H1 (cell line): ENCODE measurements around the gene CENPP. TPM values are rescaled to one million over a fixed set of nuclear protein-coding genes. Genes with fewer than 3 reads are reported as not detected.

Experiments
- FOSL1 ChIP-seq: IDR thresholded peaks from 2 replicates; pipeline ENCODE4 v1.6.1; 2011; ENCODE audit warnings: mild to moderate bottlenecking, low read depth, low read length, moderate library complexity; ENCODE audit not compliant: insufficient read depth
- RBBP5 ChIP-seq: IDR thresholded peaks from 2 replicates; pipeline ENCODE4 v1.7.1; 2012; ENCODE audit warnings: low read depth, mild to moderate bottlenecking, inconsistent platforms, low read length, moderate library complexity, borderline replicate concordance
- RFX5 ChIP-seq: IDR thresholded peaks from 2 replicates; pipeline ENCODE4 v1.6.1; 2011; ENCODE audit warnings: low read depth, low read length, improper control_type of control experiment, borderline replicate concordance
- SP1 ChIP-seq: IDR thresholded peaks from 2 replicates; pipeline ENCODE4 v1.6.1; 2011; ENCODE audit warnings: low read depth, low read length
- polyA plus RNA-seq, 7 experiments: library from polyadenylated mRNA; depleted of rRNA in 3 of 7; stranded (reverse) in 5 of 7; unstranded in 2 of 7; fragments of >200 nt in 5 of 7; fragments of 200-250 nt in 2 of 7; gene quantifications; 1 replicate in 5 of 7; 2 replicates in 1 of 7; 4 replicates in 1 of 7; pipeline versions ENCODE4 v1.2.1 to v1.2.3, GENCODE V29; 2011 to 2013; ENCODE audit warnings: missing spikeins in 2 of 7, mixed read lengths in 2 of 7
- total RNA-seq: library from RNA; stranded (reverse); fragmentation: NEBNext Ultra II Directional; extraction: Animal tissue kit (Norgen Biotek cat#: 25700); gene quantifications from 2 replicates; pipeline ENCODE4 v1.2.1, GENCODE V29; 2021

CENPP gene
- total and polyA plus RNA-seq, 2 of the 8 experiments (the other 6 are each of a cell fraction or from before 2014, with no cell fraction given): 2.7 to 10.8 TPM

GRCh38 chr9:92325269-92325990 lies at the start of gene CENPP, which contains the start of gene NOL8 (continued):
- TF ChIP-seq FOSL1 (no peak), SP1 (peak; percentile 39; the same call in 1 of the 2 replicates), RFX5 (peak; percentile 38; the same call in 1 of the 2 replicates), RBBP5 (no peak; the same call in 1 of the 2 replicates)
